ENCODE data around the gene MTRR. TPM values are rescaled to one million over a fixed set of nuclear protein-coding genes. Genes with fewer than 3 reads are reported as not detected.

MTRR gene
- total RNA-seq, 1 donor from 2014 or later: 40.9 TPM

GRCh38 chr5:7867260-7867659 is 1.7 kb upstream of the MTRR start:
- DNase-seq (ENCODE audit: extremely low spot score, unreplicated experiment): no peak
- Mint-ChIP-seq H3K36me3 (ENCODE audit: unreplicated experiment) (peaks cover 1% of the 10 kb centered on the region), H3K27ac (ENCODE audit: unreplicated experiment) (no peak overlapping the region), H3K4me1 (ENCODE audit: unreplicated experiment) (peaks cover 20% of the 10 kb centered on the region), H3K9me3 (ENCODE audit: unreplicated experiment) (no peaks in the 10 kb centered on the region), H3K27me3 (ENCODE audit: unreplicated experiment) (no peaks in the 10 kb centered on the region), H3K4me3 (ENCODE audit: unreplicated experiment) (no peak overlapping the region)
- TF ChIP-seq CTCF (IDR thresholded peaks at IDR 0.05): no peak

- Mint-ChIP-seq H3K4me3 (ENCODE audit: unreplicated experiment) (peak overlapping the region; percentile 94), H3K27me3 (ENCODE audit: unreplicated experiment) (no peaks in the 10 kb centered on the region), H3K27ac (ENCODE audit: unreplicated experiment) (peak overlapping the region; percentile 76), H3K36me3 (ENCODE audit: unreplicated experiment) (peaks cover 1% of the 10 kb centered on the region), H3K4me1 (ENCODE audit: unreplicated experiment) (peaks cover 20% of the 10 kb centered on the region), H3K9me3 (ENCODE audit: unreplicated experiment) (no peaks in the 10 kb centered on the region)
- no peak for DNase-seq (ENCODE audit: extremely low spot score, unreplicated experiment)
- TF ChIP-seq CTCF (IDR thresholded peaks at IDR 0.05): no peak
Measured at GRCh38 chr5:7868427-7868772, 548 bp upstream of the MTRR start.

GRCh38 chr5:7869474-7870136 is 657 bp downstream of the MTRR start:
- Mint-ChIP-seq H3K9me3 (ENCODE audit: unreplicated experiment) (no peaks in the 10 kb centered on the region), H3K27me3 (ENCODE audit: unreplicated experiment) (no peaks in the 10 kb centered on the region), H3K27ac (ENCODE audit: unreplicated experiment) (peak overlapping the region; percentile 27), H3K36me3 (ENCODE audit: unreplicated experiment) (peaks cover 7% of the 10 kb centered on the region), H3K4me3 (ENCODE audit: unreplicated experiment) (peak overlapping the region; percentile 94), H3K4me1 (ENCODE audit: unreplicated experiment) (peaks cover 20% of the 10 kb centered on the region)
- no peak for DNase-seq (ENCODE audit: extremely low spot score, unreplicated experiment)
- TF ChIP-seq CTCF (IDR thresholded peaks at IDR 0.05): no peak

GRCh38 chr5:7871653-7872052 is 2.7 kb downstream of the MTRR start:
- Mint-ChIP-seq H3K27ac (ENCODE audit: unreplicated experiment) (no peak overlapping the region), H3K27me3 (ENCODE audit: unreplicated experiment) (no peaks in the 10 kb centered on the region), H3K4me1 (ENCODE audit: unreplicated experiment) (peaks cover 20% of the 10 kb centered on the region), H3K36me3 (ENCODE audit: unreplicated experiment) (peaks cover 22% of the 10 kb centered on the region), H3K9me3 (ENCODE audit: unreplicated experiment) (no peaks in the 10 kb centered on the region), H3K4me3 (ENCODE audit: unreplicated experiment) (no peak overlapping the region)
- DNase-seq (ENCODE audit: extremely low spot score, unreplicated experiment): no peak
- TF ChIP-seq CTCF (IDR thresholded peaks at IDR 0.05): no peak

GRCh38 chr5:7872517-7873130 is 3.7 kb downstream of the MTRR start:
- Mint-ChIP-seq H3K4me1 (ENCODE audit: unreplicated experiment) (peaks cover 20% of the 10 kb centered on the region), H3K36me3 (ENCODE audit: unreplicated experiment) (peaks cover 24% of the 10 kb centered on the region), H3K9me3 (ENCODE audit: unreplicated experiment) (no peaks in the 10 kb centered on the region), H3K27me3 (ENCODE audit: unreplicated experiment) (no peaks in the 10 kb centered on the region), H3K27ac (ENCODE audit: unreplicated experiment) (no peak overlapping the region), H3K4me3 (ENCODE audit: unreplicated experiment) (no peak overlapping the region)
- DNase-seq (ENCODE audit: extremely low spot score, unreplicated experiment): no peak
- TF ChIP-seq CTCF (IDR thresholded peaks at IDR 0.05): no peak

All from osteocyte (in vitro differentiated cells).